HAP-1 (cell line): ENCODE measurements around the gene TPT1.

Experiments
- DNase-seq, 2 experiments: peaks; one replicate each; pipeline ENCODE4 v3.0.0-alpha.2; 2016 to 2020; ENCODE audit warnings: low spot score in 2 of 2
- H3K27me3 ChIP-seq: fragments of 250-450 bp; sonication (Bioruptor Pico); 2 replicates; pipeline ENCODE4 v1.5.1; 2020; ENCODE audit warnings: low read depth, mild to moderate bottlenecking, moderate library complexity
- H3K36me3 ChIP-seq: fragments of 250-450 bp; sonication (Bioruptor Pico); replicated peaks from 2 replicates; pipeline ENCODE4 v1.5.1; 2020; ENCODE audit warnings: mild to moderate bottlenecking
- H3K4me1 ChIP-seq: fragments of 250-450 bp; sonication (Bioruptor Pico); 2 replicates; pipeline ENCODE4 v1.5.1; 2020; ENCODE audit warnings: mild to moderate bottlenecking
- H3K4me3 ChIP-seq: fragments of 250-450 bp; sonication (Bioruptor Pico); 2 replicates; pipeline ENCODE4 v1.5.1; 2020; ENCODE audit warnings: mild to moderate bottlenecking, moderate library complexity
- H3K9me3 ChIP-seq: fragments of 250-450 bp; sonication (Bioruptor Pico); 2 replicates; pipeline ENCODE4 v1.5.1; 2020; ENCODE audit warnings: mild to moderate bottlenecking, moderate library complexity
- in situ Hi-C: fragments of 300-500 bp; cut with MboI; formaldehyde crosslinking; loops from 3 replicates; pipeline ENCODE4 v1.14.3; 2020; ENCODE audit warnings: low sequenced_read_pairs, inconsistent platforms, mixed read lengths

Gene TPT1

DNA sequence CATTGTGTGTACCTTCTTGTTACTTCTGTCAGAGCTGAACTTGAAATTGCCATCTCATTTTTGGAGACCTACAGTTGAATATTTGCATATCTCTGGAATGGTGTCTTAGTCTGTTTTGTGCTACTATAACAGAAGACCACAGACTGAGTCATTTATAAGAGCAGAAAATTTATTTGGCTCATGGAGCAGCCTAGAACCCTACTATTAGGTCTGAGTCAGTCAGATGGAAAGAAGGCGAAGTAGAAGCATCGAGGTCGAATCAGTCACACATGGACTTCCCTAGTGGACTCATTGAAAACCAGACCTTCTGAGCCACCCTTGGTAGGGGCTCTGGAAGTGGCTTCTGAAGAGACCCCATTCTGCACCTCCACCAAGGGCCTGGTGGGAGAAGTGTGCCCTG, 33.9 kb upstream of the TPT1 start:
- Histone ChIP-seq H3K4me1 (peaks cover 6% of the 10 kb centered on the region), H3K4me3 (no peak overlapping the region), H3K27me3 (no peaks in the 10 kb centered on the region), H3K9me3 (no peaks in the 10 kb centered on the region), H3K36me3 (no peaks in the 10 kb centered on the region)
- in situ Hi-C loops = loop anchor here (25.0 kb wide), 1 partner anchor 112 kb away; no protein-coding TSS in a partner anchor
- no peak for DNase-seq

DNA sequence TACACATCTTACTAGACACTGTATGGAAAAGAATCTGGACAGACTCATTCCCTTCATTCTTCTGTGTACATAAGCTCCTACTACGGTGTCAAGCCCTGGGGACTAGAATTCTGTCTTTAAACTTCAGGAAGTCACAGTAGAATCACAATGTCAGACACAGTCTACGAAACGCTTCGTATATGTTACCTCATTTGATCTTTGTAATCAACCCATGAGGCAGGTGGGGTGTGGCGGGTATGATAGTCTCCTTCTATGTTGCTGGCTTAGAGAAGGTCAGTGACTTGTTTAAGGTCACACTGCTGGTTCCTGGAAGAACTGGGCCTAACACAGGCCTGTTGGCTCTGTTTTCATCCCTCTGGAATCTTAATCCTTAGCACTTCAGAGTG, 32.2 kb upstream of the TPT1 start:
- H3K4me1 ChIP-seq = peaks cover 6% of the 10 kb centered on the region
- in situ Hi-C loops = loop anchor here (25.0 kb wide), 1 partner anchor 114 kb away; no protein-coding TSS in a partner anchor
- no peaks in the 10 kb centered on the region for H3K27me3 ChIP-seq
- H3K9me3 ChIP-seq = no peaks in the 10 kb centered on the region
- no peaks in the 10 kb centered on the region for H3K36me3 ChIP-seq
- no peak for DNase-seq
- no peak overlapping the region for H3K4me3 ChIP-seq

DNA sequence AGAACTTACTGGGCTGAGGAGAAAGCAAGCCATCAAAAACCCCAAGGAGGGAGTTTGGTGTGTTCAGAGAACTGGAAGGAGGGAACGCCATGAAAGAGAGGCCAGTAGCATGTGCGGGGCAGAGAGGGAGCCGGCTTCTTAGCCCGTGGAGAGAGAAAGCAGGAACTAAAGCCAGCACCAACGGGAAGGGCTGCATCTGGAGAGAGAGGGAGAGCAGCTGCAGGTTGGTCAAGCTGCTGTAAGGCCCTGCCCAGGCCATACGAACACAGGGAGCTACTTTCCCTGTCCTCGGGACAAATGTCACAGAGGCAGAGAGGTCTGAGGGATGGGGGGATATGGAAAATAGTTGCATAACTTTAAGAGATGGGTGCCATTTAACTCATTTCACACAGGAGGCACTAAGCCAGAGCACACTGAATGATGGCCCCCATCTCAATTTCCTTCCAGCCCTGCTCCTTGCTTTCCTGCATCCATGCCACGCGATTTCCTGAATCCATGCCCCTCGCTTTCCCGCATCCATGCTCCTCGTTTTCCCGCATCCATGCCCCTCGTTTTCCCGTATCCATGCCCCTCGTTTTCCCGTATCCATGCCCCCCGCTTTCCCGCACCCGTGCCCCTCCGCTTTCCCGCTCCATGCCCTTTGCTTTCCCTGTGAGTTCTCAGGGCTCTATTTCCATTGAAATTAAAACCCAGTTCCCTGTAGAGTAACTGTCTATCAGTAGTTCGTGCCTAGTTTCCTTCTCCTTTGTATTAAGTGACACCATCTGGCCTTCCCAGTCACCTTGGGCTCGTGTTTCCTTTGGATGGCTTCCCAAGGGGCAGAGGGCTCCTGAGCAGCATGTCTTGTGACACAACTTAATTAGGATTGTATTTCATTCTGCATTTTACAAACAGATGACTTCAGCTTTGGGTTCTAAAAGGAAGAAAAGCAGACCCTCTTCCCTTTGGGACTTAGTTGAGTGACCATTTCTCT, 31.5 kb upstream of the TPT1 start:
- in situ Hi-C loops = loop anchor here (25.0 kb wide), 1 partner anchor 115 kb away; no protein-coding TSS in a partner anchor

DNA sequence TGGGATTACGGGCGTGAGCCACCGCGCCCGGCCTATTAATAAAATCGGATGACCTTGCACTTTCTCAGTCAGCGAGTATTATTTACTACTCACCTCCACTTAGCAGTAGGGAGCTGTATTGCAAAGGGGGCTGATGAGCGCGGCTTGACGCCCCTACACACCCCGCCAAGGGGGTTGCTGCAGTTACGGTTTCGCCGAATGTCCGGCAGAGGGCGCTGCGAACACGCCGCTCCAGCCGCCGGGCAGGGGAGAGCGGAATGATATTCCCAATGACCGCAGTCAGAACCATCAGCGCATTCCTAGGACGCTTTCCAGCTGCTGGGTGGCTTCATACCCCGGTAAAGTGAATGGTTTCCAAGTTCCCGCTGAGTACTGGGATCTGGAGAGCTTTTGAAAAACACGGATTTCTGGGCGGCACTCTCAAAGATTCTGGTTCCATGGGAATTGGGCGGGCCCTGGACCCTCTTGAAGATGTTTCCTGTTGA, 30.0 kb upstream of the TPT1 start:
- no peaks in the 10 kb centered on the region for H3K9me3 ChIP-seq
- H3K27me3 ChIP-seq = no peaks in the 10 kb centered on the region
- peaks cover 6% of the 10 kb centered on the region for H3K4me1 ChIP-seq
- no peaks in the 10 kb centered on the region for H3K36me3 ChIP-seq
- in situ Hi-C loops = loop anchor here (25.0 kb wide), 1 partner anchor 116 kb away; no protein-coding TSS in a partner anchor
- DNase-seq = peak; percentile 66 to 79
- H3K4me3 ChIP-seq = no peak overlapping the region

More for the DNA sequence above, 31.5 kb upstream of the TPT1 start:
- no peak for DNase-seq
- H3K27me3 ChIP-seq = no peaks in the 10 kb centered on the region
- H3K36me3 ChIP-seq = no peaks in the 10 kb centered on the region
- H3K4me3 ChIP-seq = no peak overlapping the region
- peaks cover 6% of the 10 kb centered on the region for H3K4me1 ChIP-seq
- no peaks in the 10 kb centered on the region for H3K9me3 ChIP-seq

DNA sequence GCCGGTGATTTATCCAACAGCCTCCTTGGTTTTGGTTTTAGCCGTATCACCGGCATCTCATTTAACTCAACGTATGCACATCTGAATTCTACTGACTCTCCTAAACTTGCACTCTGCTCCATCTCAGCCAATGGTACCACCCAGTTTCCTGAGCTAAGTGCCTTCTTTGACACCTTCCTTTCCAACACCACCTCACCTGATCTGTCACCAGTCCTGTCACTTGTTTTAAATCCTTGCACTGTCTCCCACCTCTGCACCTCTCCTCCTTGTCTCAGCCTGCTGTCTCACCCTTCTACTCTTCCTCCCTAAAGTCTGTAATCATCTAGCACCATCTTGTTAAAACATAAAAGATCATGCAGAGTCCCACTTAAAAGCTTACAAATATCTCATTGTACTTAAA, 28.1 kb upstream of the TPT1 start:
- H3K4me1 ChIP-seq = peaks cover 6% of the 10 kb centered on the region
- H3K9me3 ChIP-seq = no peaks in the 10 kb centered on the region
- no peak for DNase-seq
- no peak overlapping the region for H3K4me3 ChIP-seq
- H3K27me3 ChIP-seq = no peaks in the 10 kb centered on the region
- H3K36me3 ChIP-seq = no peaks in the 10 kb centered on the region
- in situ Hi-C loops = loop anchor here (25.0 kb wide), 1 partner anchor 118 kb away; no protein-coding TSS in a partner anchor

DNA sequence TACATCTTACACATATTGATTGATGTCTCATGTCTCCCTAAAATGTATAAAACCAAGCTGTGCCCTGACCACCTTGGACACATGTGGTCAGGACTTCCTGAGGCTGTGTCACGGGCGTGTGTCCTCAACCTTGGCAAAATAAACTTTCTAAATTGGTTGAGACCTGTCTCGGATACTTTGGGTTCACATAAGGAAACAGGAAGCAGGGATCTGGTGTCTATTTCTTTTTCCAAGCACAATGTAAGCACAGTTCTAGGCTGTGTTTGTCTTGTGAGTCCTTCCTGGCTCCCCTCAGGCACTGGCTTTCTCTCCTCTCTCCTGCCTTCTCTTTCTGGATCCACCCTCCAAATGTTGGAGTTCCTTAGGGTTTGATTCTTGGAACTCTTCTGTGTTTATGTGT, 27.6 kb upstream of the TPT1 start:
- no peak for DNase-seq
- no peaks in the 10 kb centered on the region for H3K27me3 ChIP-seq
- H3K9me3 ChIP-seq = no peaks in the 10 kb centered on the region
- no peak overlapping the region for H3K4me3 ChIP-seq
- H3K4me1 ChIP-seq = peaks cover 6% of the 10 kb centered on the region
- in situ Hi-C loops = loop anchor here (25.0 kb wide), 1 partner anchor 119 kb away; no protein-coding TSS in a partner anchor
- H3K36me3 ChIP-seq = no peaks in the 10 kb centered on the region

DNA sequence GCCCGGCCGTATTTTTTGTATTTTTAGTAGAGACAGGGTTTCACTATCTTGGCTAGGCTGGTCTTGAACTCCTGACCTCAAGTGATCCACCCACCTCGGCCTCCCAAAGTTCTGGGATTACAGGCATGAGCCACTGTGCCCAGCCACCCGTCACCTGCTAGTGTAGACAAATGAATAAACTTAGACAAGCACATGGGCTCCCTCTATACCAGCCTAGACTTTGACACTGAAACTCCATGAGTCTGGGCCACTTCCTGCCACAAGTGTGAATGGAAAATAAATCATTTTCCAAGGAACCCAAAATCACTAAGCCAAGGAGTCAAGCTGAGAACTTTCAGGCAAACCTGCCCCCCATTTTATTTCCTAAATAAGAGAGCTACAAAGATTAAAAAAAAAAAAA, 27.0 kb upstream of the TPT1 start:
- Histone ChIP-seq H3K9me3 (no peaks in the 10 kb centered on the region), H3K36me3 (no peaks in the 10 kb centered on the region), H3K4me1 (peaks cover 6% of the 10 kb centered on the region), H3K4me3 (no peak overlapping the region), H3K27me3 (no peaks in the 10 kb centered on the region)
- no peak for DNase-seq
- in situ Hi-C loops = loop anchor here (25.0 kb wide), 1 partner anchor 119 kb away; no protein-coding TSS in a partner anchor

DNA sequence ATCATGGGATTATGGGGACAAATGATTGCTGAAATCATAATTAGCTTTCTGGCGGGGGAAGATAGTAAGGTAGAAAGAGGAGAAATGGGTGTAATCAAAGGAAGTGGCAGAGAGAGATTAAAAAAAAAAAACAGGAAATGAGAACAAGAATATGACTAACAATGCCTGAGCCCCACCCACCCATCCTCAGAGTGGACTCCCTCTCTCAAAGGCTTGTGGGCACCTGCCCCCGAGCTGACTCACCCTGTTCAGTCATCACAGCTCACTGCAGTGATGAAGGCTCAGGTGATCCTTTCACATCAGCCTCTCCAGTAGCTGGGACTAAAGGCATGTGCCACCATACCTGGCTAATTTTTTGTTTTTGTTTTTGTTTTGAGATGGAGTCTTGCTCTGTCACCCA, 26.4 kb upstream of the TPT1 start:
- Histone ChIP-seq H3K9me3 (no peaks in the 10 kb centered on the region), H3K4me3 (no peak overlapping the region), H3K4me1 (peaks cover 6% of the 10 kb centered on the region), H3K27me3 (no peaks in the 10 kb centered on the region), H3K36me3 (no peaks in the 10 kb centered on the region)
- peak; percentile 33 to 62 for DNase-seq
- in situ Hi-C loops = loop anchor here (25.0 kb wide), 1 partner anchor 120 kb away; no protein-coding TSS in a partner anchor

DNA sequence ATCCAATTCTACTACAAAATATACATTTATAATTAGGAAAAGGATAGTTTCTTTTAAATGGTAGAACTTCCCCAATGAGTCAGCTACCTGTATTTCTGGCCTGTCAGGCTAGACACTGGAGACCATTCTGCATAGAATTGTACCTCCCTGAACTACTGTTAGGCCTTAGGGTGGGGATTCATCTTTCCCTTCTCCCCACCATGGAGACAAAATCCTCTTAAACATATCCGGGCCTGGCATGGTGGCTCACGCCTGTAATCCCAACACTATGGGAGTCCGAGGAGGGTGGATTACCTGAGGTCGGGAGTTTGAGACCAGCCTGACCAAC, 24.5 kb upstream of the TPT1 start:
- in situ Hi-C loops = loop anchor here (25.0 kb wide), 1 partner anchor 122 kb away; no protein-coding TSS in a partner anchor

DNA sequence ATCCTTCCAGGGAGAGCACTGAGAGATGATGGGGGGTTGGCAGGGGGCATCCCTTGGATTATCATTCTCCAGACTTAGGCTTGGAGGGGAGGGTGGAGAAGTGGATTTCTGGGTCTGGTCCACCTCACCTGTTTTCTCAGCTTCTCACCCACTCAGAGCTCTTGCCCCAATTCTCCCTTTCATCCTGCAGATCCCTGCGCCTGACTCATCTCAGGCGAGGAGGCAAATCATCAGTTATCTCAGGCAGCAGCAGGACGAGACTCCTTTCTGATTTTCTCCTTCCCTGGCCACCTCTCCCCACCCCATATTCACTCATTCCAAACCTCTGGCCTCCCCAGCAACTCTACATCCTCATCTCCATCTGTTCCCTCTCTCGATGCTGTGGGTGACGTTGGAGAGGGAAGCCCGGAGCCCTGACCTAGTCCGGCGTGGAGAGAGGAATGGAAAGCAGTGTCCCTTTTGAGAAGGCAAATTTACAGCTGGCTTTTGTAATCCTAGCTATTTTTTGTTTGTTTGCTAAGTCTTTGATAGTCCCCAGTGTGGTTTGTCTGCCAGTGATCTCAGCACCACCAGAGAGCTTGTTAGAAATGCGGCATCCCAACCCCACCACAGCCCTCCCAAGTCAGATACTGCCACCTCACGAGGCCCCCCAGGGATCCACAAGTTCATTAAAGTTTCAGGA, 24.0 kb upstream of the TPT1 start:
- DNase-seq = no peak
- in situ Hi-C loops = loop anchor here (25.0 kb wide), 1 partner anchor 122 kb away; no protein-coding TSS in a partner anchor
- no peaks in the 10 kb centered on the region for H3K36me3 ChIP-seq
- H3K4me3 ChIP-seq = no peak overlapping the region
- H3K4me1 ChIP-seq = no peaks in the 10 kb centered on the region
- no peaks in the 10 kb centered on the region for H3K27me3 ChIP-seq
- H3K9me3 ChIP-seq = no peaks in the 10 kb centered on the region

More for the DNA sequence above, 24.5 kb upstream of the TPT1 start:
- Histone ChIP-seq H3K4me3 (no peak overlapping the region), H3K9me3 (no peaks in the 10 kb centered on the region), H3K4me1 (no peaks in the 10 kb centered on the region), H3K36me3 (no peaks in the 10 kb centered on the region), H3K27me3 (no peaks in the 10 kb centered on the region)
- no peak for DNase-seq

DNA sequence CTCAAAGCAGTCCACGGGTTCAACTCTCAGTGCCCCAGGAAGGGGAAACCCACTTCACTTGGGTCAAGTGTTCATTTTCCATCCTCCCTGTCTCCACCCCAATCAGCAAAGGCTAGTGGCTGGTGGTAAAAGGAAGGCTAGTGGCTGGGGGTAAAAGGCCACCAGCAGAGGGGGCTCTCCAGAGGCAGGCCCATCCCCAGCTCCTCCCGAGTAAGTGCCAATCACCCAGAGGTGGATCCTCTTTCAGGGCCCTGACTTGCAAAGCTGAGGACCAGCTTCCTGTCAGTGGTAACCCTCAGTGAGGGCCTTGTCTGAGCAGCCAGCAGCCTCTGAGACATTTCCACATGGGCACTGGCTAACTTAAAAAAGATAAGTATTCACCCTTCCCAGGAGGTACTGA, 22.0 kb upstream of the TPT1 start:
- Histone ChIP-seq H3K9me3 (no peaks in the 10 kb centered on the region), H3K27me3 (no peaks in the 10 kb centered on the region), H3K4me1 (no peaks in the 10 kb centered on the region), H3K36me3 (no peaks in the 10 kb centered on the region), H3K4me3 (no peak overlapping the region)
- in situ Hi-C loops = loop anchor here (25.0 kb wide), 1 partner anchor 124 kb away; no protein-coding TSS in a partner anchor
- peak in 1 of 2 experiments; percentile 53 for DNase-seq

DNA sequence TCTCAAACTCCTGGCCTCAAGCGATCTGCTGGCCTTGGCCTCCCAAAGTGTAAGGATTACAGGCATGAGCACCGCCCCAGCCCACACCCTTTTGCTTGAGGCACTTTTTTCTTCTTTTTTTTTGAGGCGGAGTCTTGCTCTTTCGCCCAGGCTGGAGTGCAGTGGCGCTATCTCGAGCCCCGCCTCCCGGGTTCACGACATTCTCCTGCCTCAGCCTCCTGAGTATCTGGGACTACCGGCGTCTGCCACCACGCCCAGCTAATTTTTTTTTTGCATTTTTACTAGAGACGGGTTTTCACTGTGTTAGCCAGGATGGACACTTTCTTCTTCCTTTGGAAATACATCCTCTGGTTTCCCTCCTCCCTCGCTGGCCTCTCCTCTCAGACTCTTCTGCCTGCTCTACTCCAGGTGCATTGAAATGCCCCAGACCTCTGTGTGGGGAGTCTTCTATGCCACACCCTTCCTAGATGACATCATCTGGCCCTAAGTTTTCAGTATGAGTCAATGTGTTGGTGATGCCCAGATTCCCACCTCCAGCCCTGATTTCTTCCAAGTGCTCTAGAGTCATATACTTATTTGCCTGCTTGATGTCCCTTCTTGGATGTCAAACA, 20.7 kb upstream of the TPT1 start:
- H3K4me1 ChIP-seq = no peaks in the 10 kb centered on the region
- H3K36me3 ChIP-seq = no peaks in the 10 kb centered on the region; the same call in 1 of the 2 replicates
- in situ Hi-C loops = loop anchor here (25.0 kb wide), 1 partner anchor 126 kb away; no protein-coding TSS in a partner anchor
- H3K4me3 ChIP-seq = no peak overlapping the region
- no peaks in the 10 kb centered on the region for H3K27me3 ChIP-seq
- DNase-seq = no peak
- no peaks in the 10 kb centered on the region for H3K9me3 ChIP-seq

DNA sequence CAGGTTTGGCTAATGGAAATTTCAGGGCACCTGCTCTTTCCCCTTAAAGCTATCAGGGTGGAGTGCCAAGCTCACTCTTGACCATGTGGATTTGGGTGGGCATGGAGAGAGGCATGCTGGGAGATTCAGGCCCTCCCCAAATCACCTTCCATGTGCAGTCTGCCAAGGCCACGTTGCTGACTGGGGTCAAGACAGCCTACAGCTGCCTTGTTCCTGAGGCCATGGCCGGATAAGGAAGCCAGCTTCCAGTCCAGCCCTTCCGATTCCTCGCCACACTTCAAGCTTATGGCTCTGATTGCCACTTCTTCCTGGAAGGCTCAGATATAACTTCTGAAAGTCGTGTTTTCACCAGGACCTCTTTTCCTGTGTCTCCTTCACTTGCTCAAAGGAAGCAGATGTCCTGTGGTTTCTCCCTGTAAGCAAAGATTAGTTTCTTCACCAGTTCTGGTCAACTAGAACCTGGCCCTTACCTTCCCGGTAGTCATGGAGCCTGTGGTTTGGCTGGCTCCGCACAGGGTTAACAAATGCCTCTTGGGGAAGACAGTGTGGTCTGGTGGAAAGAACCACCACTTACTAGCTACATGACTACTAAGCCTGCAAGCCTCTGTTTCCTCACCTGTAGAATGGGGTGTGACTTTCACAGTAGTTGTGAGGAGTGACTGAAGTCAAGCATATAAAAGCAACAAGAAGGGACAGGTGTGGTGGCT, 16.1 kb upstream of the TPT1 start:
- Histone ChIP-seq H3K4me3 (no peak overlapping the region), H3K9me3 (no peaks in the 10 kb centered on the region), H3K27me3 (no peaks in the 10 kb centered on the region), H3K4me1 (no peaks in the 10 kb centered on the region), H3K36me3 (peaks cover 16% of the 10 kb centered on the region)
- in situ Hi-C loops = loop anchor here (25.0 kb wide), 1 partner anchor 130 kb away; no protein-coding TSS in a partner anchor
- DNase-seq = no peak
